Measurements from ENCODE around the gene ZBTB45.
A peak's percentile ranks its signal among the peaks of the same experiment; 100 is the strongest.

Gene ZBTB45

GRCh38 chr19:58563823-58564222 lies 44.2 kb upstream of the ZBTB45 start:
- Histone ChIP-seq H3K4me2 (ENCODE audit: low read depth, low read length, poor library complexity, severe bottlenecking) (peak overlapping the region; percentile 54), H3K9me2 (replicated peaks; ENCODE audit: low read depth, low read length) (no peaks in the 10 kb centered on the region), H3K27me3 (ENCODE audit: insufficient read depth, low read length, poor library complexity, severe bottlenecking) (no peaks in the 10 kb centered on the region), H3K4me3 (ENCODE audit: low read length, poor library complexity, severe bottlenecking) (peak overlapping the region; percentile 2), H4K20me1 (ENCODE audit: insufficient read depth, low read length, poor library complexity, severe bottlenecking) (no peaks in the 10 kb centered on the region), H3K4me1 (ENCODE audit: insufficient read depth, low read length, poor library complexity, severe bottlenecking) (peaks cover 36% of the 10 kb centered on the region), H3K9ac (ENCODE audit: low read depth, low read length, poor library complexity, severe bottlenecking) (peak overlapping the region; percentile 57), H3K9me3 (ENCODE audit: insufficient read depth, low read depth, low read length) (no peaks in the 10 kb centered on the region), H2AFZ (ENCODE audit: low read length) (no peak overlapping the region), H3K79me2 (ENCODE audit: insufficient read depth, low read length) (peaks cover 17% of the 10 kb centered on the region), H3F3A (ENCODE audit: low read depth) (peaks cover 7% of the 10 kb centered on the region; the same call in 1 of the 2 replicates), H3K36me3 (ENCODE audit: insufficient read depth, low read length) (no peaks in the 10 kb centered on the region)
- no peak for TF ChIP-seq EZH2phosphoT487 (IDR thresholded peaks at IDR 0.05; ENCODE audit: borderline replicate concordance)
- TF ChIP-seq, protein P1, sequence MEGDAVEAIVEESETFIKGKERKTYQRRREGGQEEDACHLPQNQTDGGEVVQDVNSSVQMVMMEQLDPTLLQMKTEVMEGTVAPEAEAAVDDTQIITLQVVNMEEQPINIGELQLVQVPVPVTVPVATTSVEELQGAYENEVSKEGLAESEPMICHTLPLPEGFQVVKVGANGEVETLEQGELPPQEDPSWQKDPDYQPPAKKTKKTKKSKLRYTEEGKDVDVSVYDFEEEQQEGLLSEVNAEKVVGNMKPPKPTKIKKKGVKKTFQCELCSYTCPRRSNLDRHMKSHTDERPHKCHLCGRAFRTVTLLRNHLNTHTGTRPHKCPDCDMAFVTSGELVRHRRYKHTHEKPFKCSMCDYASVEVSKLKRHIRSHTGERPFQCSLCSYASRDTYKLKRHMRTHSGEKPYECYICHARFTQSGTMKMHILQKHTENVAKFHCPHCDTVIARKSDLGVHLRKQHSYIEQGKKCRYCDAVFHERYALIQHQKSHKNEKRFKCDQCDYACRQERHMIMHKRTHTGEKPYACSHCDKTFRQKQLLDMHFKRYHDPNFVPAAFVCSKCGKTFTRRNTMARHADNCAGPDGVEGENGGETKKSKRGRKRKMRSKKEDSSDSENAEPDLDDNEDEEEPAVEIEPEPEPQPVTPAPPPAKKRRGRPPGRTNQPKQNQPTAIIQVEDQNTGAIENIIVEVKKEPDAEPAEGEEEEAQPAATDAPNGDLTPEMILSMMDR (conservative IDR thresholded peaks at IDR 0.05; ENCODE audit: low read length), result no peak

DNA sequence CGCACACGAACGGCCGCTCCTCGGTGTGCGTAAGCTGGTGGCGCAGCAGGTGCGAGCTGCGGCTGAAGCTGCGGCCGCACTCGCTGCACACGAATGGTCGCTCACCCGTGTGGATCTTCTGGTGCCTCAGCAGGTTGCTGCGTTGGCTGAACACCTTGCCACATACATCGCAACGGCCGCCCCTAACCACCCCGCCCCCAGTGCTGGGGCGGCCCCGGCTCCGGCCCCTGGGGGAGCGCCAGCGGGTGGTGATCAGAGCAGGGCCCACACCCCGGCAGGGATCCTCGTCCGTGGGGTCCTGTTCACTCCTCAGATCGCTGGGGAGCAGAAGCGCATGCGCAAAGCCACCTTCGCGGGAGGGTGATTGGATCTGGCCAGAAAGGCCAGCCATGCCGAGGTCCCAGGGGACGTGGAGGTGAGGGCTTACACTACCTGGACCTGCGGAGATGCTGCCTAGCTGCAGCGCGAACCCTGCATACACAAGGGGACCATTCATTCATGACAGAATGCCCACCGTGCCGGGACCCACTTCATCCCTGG lies 43.5 kb upstream of the ZBTB45 start:
- no peaks in the 10 kb centered on the region for H3K27me3 ChIP-seq (ENCODE audit: insufficient read depth, low read length, poor library complexity, severe bottlenecking)
- H3K36me3 ChIP-seq (ENCODE audit: insufficient read depth, low read length), result no peaks in the 10 kb centered on the region
- peak overlapping the region; percentile 57 for H3K9ac ChIP-seq (ENCODE audit: low read depth, low read length, poor library complexity, severe bottlenecking)
- no peak overlapping the region for H3K4me2 ChIP-seq (ENCODE audit: low read depth, low read length, poor library complexity, severe bottlenecking)
- peaks cover 29% of the 10 kb centered on the region for H3K4me1 ChIP-seq (ENCODE audit: insufficient read depth, low read length, poor library complexity, severe bottlenecking)
- no peak overlapping the region for H3K4me3 ChIP-seq (ENCODE audit: low read length, poor library complexity, severe bottlenecking)
- H3F3A ChIP-seq (ENCODE audit: low read depth), result peaks cover 7% of the 10 kb centered on the region; the same call in 1 of the 2 replicates
- TF ChIP-seq, protein P1 (conservative IDR thresholded peaks at IDR 0.05; ENCODE audit: low read length), result no peak
- TF ChIP-seq EZH2phosphoT487 (IDR thresholded peaks at IDR 0.05; ENCODE audit: borderline replicate concordance), result no peak
- no peak overlapping the region for H2AFZ ChIP-seq (ENCODE audit: low read length)
- H3K79me2 ChIP-seq (ENCODE audit: insufficient read depth, low read length), result peaks cover 18% of the 10 kb centered on the region
- H3K9me3 ChIP-seq (ENCODE audit: insufficient read depth, low read depth, low read length), result no peaks in the 10 kb centered on the region
- peaks cover under 1% of the 10 kb centered on the region for H4K20me1 ChIP-seq (ENCODE audit: insufficient read depth, low read length, poor library complexity, severe bottlenecking)
- no peaks in the 10 kb centered on the region for H3K9me2 ChIP-seq (replicated peaks; ENCODE audit: low read depth, low read length)

GRCh38 chr19:58562122-58563033 lies 42.8 kb upstream of the ZBTB45 start:
- TF ChIP-seq, protein P1 (conservative IDR thresholded peaks at IDR 0.05; ENCODE audit: low read length), result no peak
- TF ChIP-seq EZH2phosphoT487 (IDR thresholded peaks at IDR 0.05; ENCODE audit: borderline replicate concordance), result no peak
- H3F3A ChIP-seq (ENCODE audit: low read depth), result peaks cover 7% of the 10 kb centered on the region; the same call in 1 of the 2 replicates
- no peak overlapping the region for H3K9ac ChIP-seq (ENCODE audit: low read depth, low read length, poor library complexity, severe bottlenecking)
- H3K4me3 ChIP-seq (ENCODE audit: low read length, poor library complexity, severe bottlenecking), result no peak overlapping the region
- no peaks in the 10 kb centered on the region for H3K36me3 ChIP-seq (ENCODE audit: insufficient read depth, low read length)
- no peaks in the 10 kb centered on the region for H3K9me2 ChIP-seq (replicated peaks; ENCODE audit: low read depth, low read length)
- H4K20me1 ChIP-seq (ENCODE audit: insufficient read depth, low read length, poor library complexity, severe bottlenecking), result peaks cover 8% of the 10 kb centered on the region
- no peak overlapping the region for H2AFZ ChIP-seq (ENCODE audit: low read length)
- no peak overlapping the region for H3K4me2 ChIP-seq (ENCODE audit: low read depth, low read length, poor library complexity, severe bottlenecking)
- H3K4me1 ChIP-seq (ENCODE audit: insufficient read depth, low read length, poor library complexity, severe bottlenecking), result peaks cover 33% of the 10 kb centered on the region
- peaks cover 25% of the 10 kb centered on the region for H3K79me2 ChIP-seq (ENCODE audit: insufficient read depth, low read length)
- no peaks in the 10 kb centered on the region for H3K27me3 ChIP-seq (ENCODE audit: insufficient read depth, low read length, poor library complexity, severe bottlenecking)
- H3K9me3 ChIP-seq (ENCODE audit: insufficient read depth, low read depth, low read length), result no peaks in the 10 kb centered on the region
